Esophagus squamous epithelium (tissue), 5 donors: ENCODE results near the gene VOPP1. TPM values are rescaled to one million over a fixed set of nuclear protein-coding genes. Genes with fewer than 3 reads are reported as not detected.
A peak's percentile ranks its signal among the peaks of the same experiment; 100 is the strongest.

ENCODE experiments used
- DNase-seq: peaks from one replicate; lab custom pipeline; 2025; lab: John Stamatoyannopoulos, UW
- H3K27ac ChIP-seq, 4 donors: fragments of 200-600 bp; sonication (generic); one replicate each; pipeline ENCODE4 v1.5.1; 2016 to 2019; ENCODE audit warnings: mild to moderate bottlenecking in 1 of 4
- H3K27me3 ChIP-seq, 4 donors: fragments of 200-600 bp; sonication (generic); 1 replicate in 3 of 4; 2 replicates in 1 of 4; pipeline versions ENCODE4 v1.5.1 to v1.6.0; 2017 to 2021; ENCODE audit warnings: antibody characterized with exemption in 1 of 4
- H3K36me3 ChIP-seq, 3 donors: fragments of 200-600 bp; sonication (generic); one replicate each; pipeline ENCODE4 v1.5.1; 2016 to 2019
- H3K4me1 ChIP-seq, 3 donors: fragments of 200-600 bp; sonication (generic); one replicate each; pipeline ENCODE4 v1.5.1; 2017 to 2019
- H3K4me3 ChIP-seq, 4 donors: fragments of 200-600 bp; sonication (generic); 1 replicate in 3 of 4; 2 replicates in 1 of 4; pipeline ENCODE4 v1.5.1; 2016 to 2019; ENCODE audit warnings: mild to moderate bottlenecking in 2 of 4, moderate library complexity in 1 of 4
- H3K9me3 ChIP-seq, 3 donors: fragments of 200-600 bp; sonication (generic); one replicate each; pipeline ENCODE4 v1.5.1; 2016 to 2019
- CTCF ChIP-seq, 6 experiments: fragments of 450-650 bp in 4 of 6; fragments of 200-600 bp in 2 of 6; sonication (generic) in 2 of 6; IDR thresholded peaks; one replicate each; pipeline ENCODE4 v1.5.1; 2016 to 2019; ENCODE audit warnings: antibody characterized with exemption in 6 of 6, mild to moderate bottlenecking in 4 of 6, moderate library complexity in 4 of 6
- POLR2A ChIP-seq, 4 donors: fragments of 450-650 bp; IDR thresholded peaks; one replicate each; pipeline ENCODE4 v1.6.1; 2017; ENCODE audit warnings: antibody characterized with exemption in 4 of 4, mild to moderate bottlenecking in 4 of 4, moderate library complexity in 3 of 4
- WGBS, 2 donors: methylation state at CpG; one replicate each; pipeline ENCODE4 v1.1.5; 2018; 5-methylcytosine and 5-hydroxymethylcytosine counted together
- intact Hi-C: fragments of 100-400 bp; cut with DNase I; formaldehyde crosslinking; loops from one replicate; pipeline ENCODE4 v1.15.0; 2022
- total RNA-seq, 4 donors: library from RNA; depleted of rRNA; stranded (reverse); fragments of >200 nt; gene quantifications; one replicate each; pipeline ENCODE4 v1.1.0, GENCODE V29; 2016
- donor health status: DM: yes; HTN: yes; CAD: no.

VOPP1 gene
- total RNA-seq, 4 donors from 2014 or later, result 13.9 to 26.5 (median 19.2) TPM

- WGBS, 2 donors, result 80 to 81% methylated on average over 7 to 9 of the region's 9 CpGs
- Histone ChIP-seq H3K4me1 (peaks cover 15 to 38% (median 29%) of the 10 kb centered on the region in 3 donors), H3K4me3 (no peak overlapping the region), H3K27ac (no peak overlapping the region), H3K36me3 (no peaks in the 10 kb centered on the region), H3K27me3 (no peaks in the 10 kb centered on the region), H3K9me3 (no peaks in the 10 kb centered on the region)
- DNase-seq, result no peak
- intact Hi-C loops, result no loop called here
- TF ChIP-seq POLR2A (IDR thresholded peaks at IDR 0.05) (no peak), CTCF (IDR thresholded peaks at IDR 0.05) (no peak)
Measured at GRCh38 chr7:55575098-55575497, 2.8 kb upstream of the VOPP1 start.

GRCh38 chr7:55574051-55574717 lies 1.9 kb upstream of the VOPP1 start:
- H3K36me3 ChIP-seq, result no peaks in the 10 kb centered on the region
- TF ChIP-seq POLR2A (IDR thresholded peaks at IDR 0.05), result peak in 1 of 4 donors; percentile 13
- no peak for TF ChIP-seq CTCF (IDR thresholded peaks at IDR 0.05)
- peak overlapping the region in 2 of 4 donors; percentile 17 to 93 for H3K27ac ChIP-seq
- no peaks in the 10 kb centered on the region for H3K9me3 ChIP-seq
- intact Hi-C loops, result no loop called here
- WGBS, 2 donors, result 26 to 27% methylated on average over 3 of the region's 3 CpGs
- H3K4me3 ChIP-seq, result no peak overlapping the region
- no peak for DNase-seq
- no peaks in the 10 kb centered on the region for H3K27me3 ChIP-seq
- H3K4me1 ChIP-seq, result peaks cover 15 to 46% (median 32%) of the 10 kb centered on the region in 3 donors

GRCh38 chr7:55573234-55573900 lies 1.1 kb upstream of the VOPP1 start:
- WGBS, 2 donors, result 31 to 37% methylated on average over 9 of the region's 9 CpGs
- Histone ChIP-seq H3K27me3 (no peaks in the 10 kb centered on the region), H3K36me3 (no peaks in the 10 kb centered on the region), H3K4me3 (peak overlapping the region in 3 of 4 donors; percentile 81 to 95 (median 88)), H3K27ac (peak overlapping the region; percentile 84 to 94 (median 92)), H3K9me3 (no peaks in the 10 kb centered on the region), H3K4me1 (peaks cover 15 to 54% (median 38%) of the 10 kb centered on the region in 3 donors)
- no peak for TF ChIP-seq POLR2A (IDR thresholded peaks at IDR 0.05)
- no peak for TF ChIP-seq CTCF (IDR thresholded peaks at IDR 0.05)
- intact Hi-C loops, result no loop called here
- no peak for DNase-seq

- H3K9me3 ChIP-seq, result no peaks in the 10 kb centered on the region
- DNase-seq, result no peak
- H3K4me3 ChIP-seq, result peak overlapping the region; percentile 69 to 95 (median 84)
- no peaks in the 10 kb centered on the region for H3K27me3 ChIP-seq
- WGBS, 2 donors, result 0% methylated on average over 12 to 23 of the region's 97 CpGs
- intact Hi-C loops, result no loop called here
- peak in 2 of 6 experiments; percentile 10 to 15 for TF ChIP-seq CTCF (IDR thresholded peaks at IDR 0.05)
- TF ChIP-seq POLR2A (IDR thresholded peaks at IDR 0.05), result peak in 1 of 4 donors; percentile 47
- peak overlapping the region; percentile 84 to 94 (median 90) for H3K27ac ChIP-seq
- peaks cover 15 to 58% (median 42%) of the 10 kb centered on the region in 3 donors for H3K4me1 ChIP-seq
- H3K36me3 ChIP-seq, result no peaks in the 10 kb centered on the region
Measured at GRCh38 chr7:55571511-55572377, 558 bp downstream of the VOPP1 start.
